ENCODE data around the gene TIMP2. TPM values are rescaled to one million over a fixed set of nuclear protein-coding genes. Genes with fewer than 3 reads are reported as not detected.
"Not testable (repeated sequence)": the region's sequence is repeated elsewhere in the genome, so short reads cannot be mapped to it uniquely, and the experiment has no call there.

The TIMP2 gene
- total RNA-seq, 1 donor from 2014 or later: 535 TPM

DNA sequence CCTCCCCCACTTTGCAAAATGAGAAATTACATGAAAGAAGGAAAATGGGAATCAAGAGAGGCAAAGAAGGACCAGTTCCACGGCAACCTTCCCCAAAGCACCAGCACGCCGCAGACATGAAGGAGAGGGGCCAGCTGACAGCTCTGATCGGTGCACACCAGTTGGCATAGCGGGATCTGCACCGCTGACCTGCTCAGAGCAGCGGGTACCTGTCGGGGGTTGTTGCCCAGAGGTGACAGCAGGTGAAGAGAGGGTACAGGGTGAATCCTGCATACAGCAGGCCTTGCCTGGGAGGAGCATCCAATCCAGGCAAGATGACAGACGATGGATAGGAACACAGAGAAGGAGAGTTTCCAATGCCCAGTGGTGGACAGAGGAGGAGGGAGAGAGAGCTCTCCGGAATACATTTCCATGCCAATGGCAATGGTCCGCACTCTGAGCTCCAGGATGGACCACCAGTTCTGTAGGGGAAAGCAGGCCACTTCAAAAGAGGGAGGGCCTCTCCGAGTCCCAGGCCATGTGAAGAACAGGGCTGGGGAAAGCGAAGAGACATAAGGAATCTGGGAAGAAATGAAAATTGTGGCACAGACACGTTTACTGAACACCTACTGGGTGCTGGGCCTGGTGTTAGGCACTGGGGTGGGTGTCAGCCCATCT, 46.2 kb downstream of the TIMP2 start:
- no peaks in the 10 kb centered on the region for H3K9me3 Mint-ChIP-seq (ENCODE audit: low read depth)
- peak overlapping the region; percentile 31 for H3K4me3 Mint-ChIP-seq (ENCODE audit: unreplicated experiment)
- H3K27me3 Mint-ChIP-seq (ENCODE audit: low read depth): no peaks in the 10 kb centered on the region
- TF ChIP-seq CTCF (IDR thresholded peaks at IDR 0.05): no peak
- H3K27ac Mint-ChIP-seq (ENCODE audit: unreplicated experiment): peak overlapping the region; percentile 70
- DNase-seq (ENCODE audit: low spot score): no peak
- H3K36me3 Mint-ChIP-seq (ENCODE audit: low read depth): no peaks in the 10 kb centered on the region
- H3K4me1 Mint-ChIP-seq (ENCODE audit: low read depth): peaks cover 81% of the 10 kb centered on the region

GRCh38 chr17:78878261-78878660, 46.9 kb downstream of the TIMP2 start:
- H3K4me1 Mint-ChIP-seq (ENCODE audit: low read depth): peaks cover 81% of the 10 kb centered on the region
- no peaks in the 10 kb centered on the region for H3K9me3 Mint-ChIP-seq (ENCODE audit: low read depth)
- TF ChIP-seq CTCF (IDR thresholded peaks at IDR 0.05): no peak
- peak overlapping the region; percentile 73 for H3K27ac Mint-ChIP-seq (ENCODE audit: unreplicated experiment)
- no peak overlapping the region for H3K4me3 Mint-ChIP-seq (ENCODE audit: unreplicated experiment)
- DNase-seq (ENCODE audit: low spot score): no peak
- no peaks in the 10 kb centered on the region for H3K36me3 Mint-ChIP-seq (ENCODE audit: low read depth)
- H3K27me3 Mint-ChIP-seq (ENCODE audit: low read depth): no peaks in the 10 kb centered on the region

GRCh38 chr17:78876954-78877517, 48.2 kb downstream of the TIMP2 start:
- not testable (repeated sequence) for H3K9me3 Mint-ChIP-seq (ENCODE audit: low read depth); H3K4me3 Mint-ChIP-seq (ENCODE audit: unreplicated experiment); H3K27me3 Mint-ChIP-seq (ENCODE audit: low read depth); DNase-seq (ENCODE audit: low spot score); H3K36me3 Mint-ChIP-seq (ENCODE audit: low read depth)
- H3K4me1 Mint-ChIP-seq (ENCODE audit: low read depth): peaks cover 69% of the 10 kb centered on the region
- H3K27ac Mint-ChIP-seq (ENCODE audit: unreplicated experiment): peak overlapping the region; percentile 42

- Mint-ChIP-seq H3K4me1 (ENCODE audit: low read depth) (peaks cover 63% of the 10 kb centered on the region), H3K27ac (ENCODE audit: unreplicated experiment) (peak overlapping the region; percentile 77), H3K36me3 (ENCODE audit: low read depth) (no peaks in the 10 kb centered on the region), H3K4me3 (ENCODE audit: unreplicated experiment) (no peak overlapping the region), H3K9me3 (ENCODE audit: low read depth) (no peaks in the 10 kb centered on the region), H3K27me3 (ENCODE audit: low read depth) (no peaks in the 10 kb centered on the region)
- TF ChIP-seq CTCF (IDR thresholded peaks at IDR 0.05): no peak
- no peak for DNase-seq (ENCODE audit: low spot score)
Measured at GRCh38 chr17:78876094-78876597, 49.0 kb downstream of the TIMP2 start.

DNA sequence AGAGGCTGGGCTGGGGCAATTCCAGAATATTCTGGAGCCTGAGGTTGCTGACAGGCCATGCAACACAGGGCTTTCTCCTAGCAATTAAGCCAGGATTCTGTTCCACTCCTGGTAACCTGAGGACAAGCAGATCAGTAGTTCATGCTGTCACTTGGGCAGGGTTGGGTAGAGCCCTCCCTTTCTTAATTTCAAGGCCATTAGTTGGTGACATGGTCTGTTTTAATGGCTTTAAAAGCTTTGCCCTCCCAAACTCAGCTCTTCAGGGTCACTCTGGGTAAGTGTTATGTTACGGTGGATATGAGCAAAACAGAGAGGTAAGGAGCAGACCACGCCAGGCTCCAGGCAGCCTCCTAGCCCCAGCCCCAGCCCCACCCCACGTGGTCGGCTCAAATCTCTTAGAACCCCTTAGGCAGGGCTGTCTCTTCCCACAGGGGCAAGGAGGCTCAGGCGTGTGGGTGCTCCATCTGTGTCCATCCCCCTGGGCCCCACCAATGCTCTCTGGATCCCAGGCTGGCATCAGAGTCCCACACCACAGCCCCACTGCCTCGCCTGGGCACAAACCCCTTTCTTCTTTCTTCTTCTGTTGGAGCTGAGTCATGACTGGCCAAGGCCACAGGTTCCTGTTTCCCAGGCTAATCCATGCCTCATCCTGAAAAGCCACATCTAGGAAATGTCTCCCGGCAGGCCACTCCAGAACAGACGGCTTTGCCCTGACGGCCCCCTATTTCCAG, 49.7 kb downstream of the TIMP2 start:
- peaks cover 60% of the 10 kb centered on the region for H3K4me1 Mint-ChIP-seq (ENCODE audit: low read depth)
- DNase-seq (ENCODE audit: low spot score): no peak
- no peaks in the 10 kb centered on the region for H3K9me3 Mint-ChIP-seq (ENCODE audit: low read depth)
- H3K36me3 Mint-ChIP-seq (ENCODE audit: low read depth): peaks cover 3% of the 10 kb centered on the region
- H3K27me3 Mint-ChIP-seq (ENCODE audit: low read depth): no peaks in the 10 kb centered on the region
- H3K4me3 Mint-ChIP-seq (ENCODE audit: unreplicated experiment): no peak overlapping the region
- no peak for TF ChIP-seq CTCF (IDR thresholded peaks at IDR 0.05)
- peak overlapping the region; percentile 77 for H3K27ac Mint-ChIP-seq (ENCODE audit: unreplicated experiment)
